ENCODE data around the gene MT1M.

The MT1M gene

DNA sequence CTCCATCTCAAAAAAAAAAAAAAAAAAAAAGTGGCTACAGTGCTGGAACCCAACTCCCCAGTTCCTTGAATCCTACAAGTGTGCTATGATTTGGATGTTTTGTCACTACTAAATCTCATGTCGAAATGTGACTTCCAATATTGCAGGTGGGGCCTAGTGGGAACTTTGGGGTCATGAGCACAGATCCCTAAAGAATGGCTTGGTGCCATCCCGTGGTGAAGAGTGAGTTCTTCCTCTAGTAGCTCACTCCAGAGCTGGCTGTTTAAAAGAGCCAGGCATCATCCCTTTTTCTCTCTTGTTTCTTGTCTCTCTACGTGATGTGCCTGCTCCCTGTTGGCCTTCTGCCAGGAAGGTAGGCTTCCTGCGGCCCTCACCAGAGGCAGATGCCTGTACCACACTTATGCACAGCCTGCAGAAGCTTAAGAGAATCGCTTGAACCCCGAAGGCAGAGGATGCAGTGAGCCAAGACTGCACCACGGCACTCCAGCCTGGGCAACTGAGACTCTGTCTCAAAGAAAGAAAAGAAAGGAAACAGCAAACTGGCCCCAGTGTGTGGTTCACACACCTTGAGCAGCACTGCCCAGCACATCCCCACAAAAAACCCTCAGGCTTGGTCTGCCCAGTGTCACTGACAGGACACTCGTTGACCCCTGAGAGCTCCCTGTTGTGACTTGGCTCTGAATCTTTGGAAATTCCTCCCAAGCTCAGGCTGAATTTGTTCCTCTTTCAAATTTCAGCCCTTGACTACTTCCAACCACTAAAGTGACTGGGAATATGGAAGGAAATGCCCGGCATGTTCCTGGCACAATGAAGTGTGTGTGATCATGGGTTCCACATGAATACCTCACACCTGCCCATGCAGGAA, 3.7 kb upstream of the MT1M start:
- no peak for DNase-seq (ENCODE audit: low spot score)

- DNase-seq (ENCODE audit: low spot score), result no peak
These were observed 2.9 kb upstream of the MT1M start for GRCh38 chr16:56629531-56629930.

DNA sequence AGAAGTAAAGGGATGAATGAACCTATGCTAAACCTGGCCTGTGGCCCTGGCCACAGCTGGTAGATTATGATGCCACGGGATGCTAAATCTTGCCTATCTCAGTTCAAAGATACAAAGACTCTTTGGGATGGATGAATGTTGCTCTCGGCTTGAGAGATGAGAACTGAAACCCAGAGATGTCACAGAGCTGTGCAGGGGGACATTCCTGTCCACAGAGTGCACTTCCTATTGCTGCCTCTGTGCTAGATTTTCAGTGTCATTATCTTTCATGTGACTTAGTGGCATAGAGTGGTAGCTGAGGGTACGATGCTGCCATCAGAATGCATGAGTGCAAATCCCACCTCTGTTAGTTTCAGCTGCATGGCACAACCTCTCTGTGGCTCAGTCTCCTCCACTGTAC, 2.3 kb upstream of the MT1M start:
- DNase-seq (ENCODE audit: low spot score), result no peak

- DNase-seq (ENCODE audit: low spot score), result no peak
These were observed 1.3 kb upstream of the MT1M start for GRCh38 chr16:56631197-56631596.

DNA sequence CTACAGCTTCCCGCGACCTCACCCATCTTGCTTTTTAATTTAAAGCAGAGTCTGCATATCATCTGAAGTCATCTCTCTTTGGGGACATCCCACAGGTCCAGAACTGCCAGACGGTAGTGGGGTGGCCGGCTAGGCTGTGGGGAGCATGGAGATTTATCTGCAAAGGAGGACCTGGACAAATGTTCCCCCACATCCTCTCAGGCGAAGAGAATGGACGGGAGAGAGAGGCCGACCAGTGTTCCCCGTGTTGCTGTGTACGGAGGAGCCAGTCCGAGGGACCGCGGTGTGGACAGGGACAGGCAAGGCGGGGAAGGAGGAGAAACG, 665 bp upstream of the MT1M start:
- no peak for DNase-seq (ENCODE audit: low spot score)

- DNase-seq (ENCODE audit: low spot score), result no peak
These were observed 448 bp downstream of the MT1M start for GRCh38 chr16:56632848-56633365.

DNA sequence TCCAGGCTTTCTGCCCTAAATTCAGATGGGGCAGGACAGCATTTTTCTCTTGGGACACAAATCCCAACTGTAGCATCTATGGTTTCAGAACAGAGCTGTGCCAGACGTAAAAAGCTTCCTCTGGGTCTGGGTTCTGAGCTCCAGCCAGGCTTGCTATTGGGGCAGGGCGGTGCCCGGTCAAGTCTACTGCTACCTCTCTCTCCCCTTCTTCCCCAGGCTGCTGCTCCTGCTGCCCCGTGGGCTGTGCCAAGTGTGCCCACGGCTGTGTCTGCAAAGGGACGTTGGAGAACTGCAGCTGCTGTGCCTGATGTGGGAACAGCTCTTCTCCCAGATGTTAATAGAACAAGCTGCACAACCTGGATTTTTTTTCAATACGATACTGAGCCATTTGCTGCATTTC, 1.1 kb downstream of the MT1M start:
- DNase-seq (ENCODE audit: low spot score), result no peak

- DNase-seq (ENCODE audit: low spot score), result no peak
These were observed 2.4 kb downstream of the MT1M start for GRCh38 chr16:56634715-56635440.

- DNase-seq (ENCODE audit: low spot score), result no peak
These were observed 3.0 kb downstream of the MT1M start for GRCh38 chr16:56635441-56635967.

DNA sequence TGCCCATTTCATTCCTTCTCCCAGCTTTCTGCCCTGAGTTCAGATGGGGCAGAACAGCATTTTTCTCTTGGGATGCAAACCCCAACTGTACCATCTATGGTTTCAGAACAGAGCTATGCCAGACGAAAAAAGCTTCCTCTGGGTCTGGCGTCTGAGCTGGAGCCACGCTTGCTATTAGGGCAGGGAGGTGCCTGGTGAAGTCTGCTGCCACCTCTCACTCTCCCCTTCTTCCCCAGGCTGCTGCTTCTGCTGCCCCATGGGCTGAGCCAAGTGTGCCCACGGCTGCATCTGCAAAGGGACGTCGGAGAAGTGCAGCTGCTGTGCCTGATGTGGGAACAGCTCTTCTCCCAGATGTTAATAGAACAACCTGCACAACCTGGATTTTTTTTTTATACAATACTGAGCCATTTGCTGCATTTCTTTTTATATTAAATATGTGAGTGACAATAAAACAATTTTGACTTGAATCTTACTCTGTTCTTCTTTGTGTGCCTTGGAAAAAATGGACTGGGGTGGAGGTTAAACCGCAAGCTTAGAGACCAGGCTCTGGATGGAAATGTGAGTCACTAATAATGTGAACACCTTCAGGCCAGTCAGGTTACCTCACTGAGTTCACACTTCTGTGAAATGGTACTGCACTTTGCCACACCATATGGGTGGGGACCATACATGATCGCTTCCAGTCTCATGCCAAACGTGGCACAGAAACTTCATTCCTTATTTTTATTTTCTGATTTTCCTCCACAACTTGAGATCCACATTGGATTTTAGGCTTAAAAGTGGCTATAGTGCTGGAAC, 4.4 kb downstream of the MT1M start:
- no peak for DNase-seq (ENCODE audit: low spot score)

GRCh38 chr16:56637814-56638750, 5.6 kb downstream of the MT1M start, which contains the start of gene MT1A:
MT1A (plus strand) TSS chr16:56638666; CDS start chr16:56638739, 73 bp downstream.
- DNase-seq (ENCODE audit: low spot score), result no peak

DNA sequence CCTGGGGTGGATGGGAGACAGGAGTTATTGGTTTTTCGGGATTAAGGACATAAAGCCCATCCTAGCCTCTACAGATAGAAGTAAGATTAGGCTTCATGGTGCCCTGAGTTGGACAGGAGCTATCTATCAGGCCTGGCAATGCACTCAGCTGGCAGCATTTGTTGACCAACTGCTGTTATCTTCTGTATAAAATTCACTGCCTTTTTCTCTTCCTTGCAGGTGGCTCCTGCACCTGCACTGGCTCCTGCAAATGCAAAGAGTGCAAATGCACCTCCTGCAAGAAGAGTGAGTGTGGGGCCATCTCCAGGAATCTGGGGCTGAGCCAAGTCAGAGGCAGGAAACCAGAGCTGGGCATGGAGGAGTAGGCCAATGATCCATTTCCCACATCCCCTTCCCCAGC, 6.6 kb downstream of the MT1M start:
- no peak for DNase-seq (ENCODE audit: low spot score)

GRCh38 chr16:56640076-56640475, 7.6 kb downstream of the MT1M start:
- no peak for DNase-seq (ENCODE audit: low spot score)

GRCh38 chr16:56641166-56641565, 8.7 kb downstream of the MT1M start:
- no peak for DNase-seq (ENCODE audit: low spot score)

- DNase-seq (ENCODE audit: low spot score), result peak; percentile 30
These were observed 10.8 kb downstream of the MT1M start for GRCh38 chr16:56643080-56643778.

GRCh38 chr16:56643833-56644232, 11.4 kb downstream of the MT1M start:
- no peak for DNase-seq (ENCODE audit: low spot score)

- no peak for DNase-seq (ENCODE audit: low spot score)
These were observed 12.9 kb downstream of the MT1M start for GRCh38 chr16:56645311-56645710.

DNA sequence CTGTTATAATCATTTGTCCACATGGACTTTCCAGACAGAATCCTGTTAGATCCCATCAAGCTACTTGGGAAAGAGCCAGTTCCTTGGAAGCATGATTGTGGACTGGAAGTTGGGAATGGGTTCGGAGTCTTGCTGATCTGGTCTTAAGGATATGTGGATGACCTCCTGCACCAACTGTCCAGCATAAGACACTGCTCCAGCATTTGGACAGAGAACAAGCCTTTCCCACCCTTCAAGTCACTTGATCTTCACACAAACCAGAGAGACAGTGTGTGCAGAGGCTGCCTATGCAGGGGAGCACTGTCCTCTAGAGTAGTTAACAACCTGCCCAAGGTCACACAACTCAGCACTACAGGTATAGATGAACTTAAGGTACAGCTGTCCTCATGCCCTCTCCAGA, 13.4 kb downstream of the MT1M start:
- DNase-seq (ENCODE audit: low spot score), result no peak

DNA sequence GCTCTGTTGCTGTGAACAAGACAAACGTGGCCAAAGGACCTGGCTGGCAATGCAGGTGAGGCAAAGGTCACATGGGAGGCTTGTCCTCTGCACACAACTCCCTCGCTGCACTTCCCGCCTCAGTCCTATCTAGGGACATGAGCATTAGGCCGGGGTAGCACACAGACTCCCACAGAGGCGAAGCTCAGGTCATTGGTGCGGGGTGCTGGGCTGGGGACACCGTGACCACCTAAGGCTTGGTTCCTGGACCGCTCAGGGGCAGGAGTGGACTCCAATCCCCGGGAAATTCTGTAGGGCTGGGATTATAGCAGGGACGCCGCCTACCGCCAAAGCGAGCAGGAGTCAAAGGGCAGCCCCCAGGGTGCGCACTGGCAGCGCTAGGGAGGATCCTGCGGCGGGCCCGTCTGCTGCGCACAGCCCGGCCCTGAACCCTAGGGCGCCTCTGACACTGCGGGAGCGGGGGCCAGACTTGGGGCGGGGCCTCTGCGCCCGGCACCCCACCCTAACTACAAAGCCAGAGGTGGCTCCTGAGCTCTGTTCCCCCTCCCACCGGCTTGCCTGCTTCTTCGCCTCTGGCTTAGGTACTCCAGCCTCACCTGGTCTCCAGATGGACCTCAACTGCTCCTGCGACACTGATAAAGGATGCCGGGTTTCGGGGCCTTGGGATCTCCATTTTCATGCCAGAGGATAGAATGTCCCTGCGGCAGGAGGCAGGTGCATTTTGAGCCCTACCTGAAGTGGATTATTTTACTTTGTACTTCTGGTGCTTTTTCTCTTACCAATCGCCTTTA, 15.4 kb downstream of the MT1M start:
- no peak for DNase-seq (ENCODE audit: low spot score)
